Measurements from ENCODE around the gene CA4. TPM values are rescaled to one million over a fixed set of nuclear protein-coding genes. Genes with fewer than 3 reads are reported as not detected.

The CA4 gene
- polyA plus RNA-seq, 3 donors, result 49.9 to 51.8 (median 51.4) TPM

Other genes with a start within 250 kb of the CA4 start
- 10 to 100 TPM; 18.0 to 28.3 (median 27.6) TPM for gene RNFT1, start 185.2 kb upstream of the CA4 start, polyA plus RNA-seq (ENCODE audit: insufficient read length in 3 of 3)
- 10 to 100 TPM; 22.6 to 26.8 (median 24.2) TPM for gene HEATR6, start 71.1 kb upstream of the CA4 start, polyA plus RNA-seq (ENCODE audit: insufficient read length in 3 of 3)
- 10 to 100 TPM; 39.8 to 48.1 (median 45.7) TPM for gene USP32, start 242.2 kb downstream of the CA4 start, polyA plus RNA-seq (ENCODE audit: insufficient read length in 3 of 3)

Data from renal pelvis (tissue), 3 donors.